Measurements from ENCODE around the gene ALOX15. TPM values are rescaled to one million over a fixed set of nuclear protein-coding genes. Genes with fewer than 3 reads are reported as not detected.

ALOX15 gene
- total RNA-seq, 1 experiment from 2014 or later, result 0.31 TPM

GRCh38 chr17:4617590-4618351 is 23.7 kb downstream of the ALOX15 start:
- H3K27ac Mint-ChIP-seq, result peak overlapping the region in 2 of 3 experiments; percentile 22; a peak in 2 of 7 replicates
- H3K4me1 Mint-ChIP-seq, result peaks cover 11 to 14% of the 10 kb centered on the region in 2 experiments
- Histone ChIP-seq H2AK5ac (ENCODE audit: insufficient read length, low read length) (no peak overlapping the region), H3K18ac (ENCODE audit: insufficient read length, low read depth, low read length) (no peak overlapping the region), H3K56ac (ENCODE audit: insufficient read length, low read depth, low read length) (no peak overlapping the region), H3K79me2 (ENCODE audit: insufficient read depth, low read length) (no peaks in the 10 kb centered on the region), H3K23me2 (ENCODE audit: insufficient read length, low read depth, low read length, poor library complexity, severe bottlenecking) (no peaks in the 10 kb centered on the region), H2BK15ac (ENCODE audit: low read depth, low read length) (no peak overlapping the region), H3K27ac (ENCODE audit: insufficient read length, low read depth, low read length) (no peak overlapping the region), H3K4me1 (ENCODE audit: insufficient read depth, low read length) (no peaks in the 10 kb centered on the region), H3K4me2 (ENCODE audit: insufficient read depth, insufficient read length, low read length) (no peak overlapping the region), H3K79me1 (ENCODE audit: insufficient read depth, low read depth, low read length, poor library complexity, severe bottlenecking) (no peaks in the 10 kb centered on the region), H4K8ac (replicated peaks; ENCODE audit: insufficient read length, low read depth, low read length) (no peak overlapping the region), H3K27me3 (ENCODE audit: insufficient read depth, low read length) (no peaks in the 10 kb centered on the region), H4K20me1 (ENCODE audit: control insufficient read depth, insufficient read depth, insufficient read length) (no peaks in the 10 kb centered on the region), H2BK120ac (ENCODE audit: low read depth, low read length, poor library complexity, severe bottlenecking) (no peak overlapping the region), H3K23ac (ENCODE audit: insufficient read length, low read depth, low read length) (no peak overlapping the region), H3K9ac (ENCODE audit: extremely low read depth, insufficient read length, low read length) (no peak overlapping the region), H2AFZ (ENCODE audit: low read length) (no peak overlapping the region), H2BK12ac (ENCODE audit: insufficient read length, low read depth, low read length) (no peak overlapping the region), H4K91ac (ENCODE audit: insufficient read length, low read depth, low read length) (no peak overlapping the region), H3K9me3 (ENCODE audit: control insufficient read depth, low read depth, low read length) (no peaks in the 10 kb centered on the region), H4K5ac (ENCODE audit: insufficient read length, low read depth, low read length) (no peak overlapping the region), H2BK20ac (ENCODE audit: low read depth, low read length, poor library complexity, severe bottlenecking) (no peak overlapping the region), H3T11ph (ENCODE audit: low read length) (no peak overlapping the region), H3K4ac (ENCODE audit: low read depth, low read length) (no peak overlapping the region), H2BK5ac (ENCODE audit: insufficient read length, low read length) (no peak overlapping the region), H3K14ac (ENCODE audit: insufficient read depth, low read length) (0 out of 2 replicates have a peak overlapping the region, but pooled peaks have one; percentile 11)
- no peaks in the 10 kb centered on the region for H3K36me3 Mint-ChIP-seq (ENCODE audit: insufficient read depth in 1 of 3, low read depth in 3 of 3)
- H3K4me3 Mint-ChIP-seq, result no peak overlapping the region
- no CpG with 5 or more reads among the region's 15 CpGs for WGBS (ENCODE audit: extremely low coverage, insufficient read length, low lambda C conversion rate)
- DNase-seq, result no peak
- H3K27me3 Mint-ChIP-seq (ENCODE audit: low read depth), result peaks cover 2% of the 10 kb centered on the region; the same call in 1 of the 2 replicates
- H3K9me3 Mint-ChIP-seq, result no peaks in the 10 kb centered on the region
- TF ChIP-seq, protein P1, sequence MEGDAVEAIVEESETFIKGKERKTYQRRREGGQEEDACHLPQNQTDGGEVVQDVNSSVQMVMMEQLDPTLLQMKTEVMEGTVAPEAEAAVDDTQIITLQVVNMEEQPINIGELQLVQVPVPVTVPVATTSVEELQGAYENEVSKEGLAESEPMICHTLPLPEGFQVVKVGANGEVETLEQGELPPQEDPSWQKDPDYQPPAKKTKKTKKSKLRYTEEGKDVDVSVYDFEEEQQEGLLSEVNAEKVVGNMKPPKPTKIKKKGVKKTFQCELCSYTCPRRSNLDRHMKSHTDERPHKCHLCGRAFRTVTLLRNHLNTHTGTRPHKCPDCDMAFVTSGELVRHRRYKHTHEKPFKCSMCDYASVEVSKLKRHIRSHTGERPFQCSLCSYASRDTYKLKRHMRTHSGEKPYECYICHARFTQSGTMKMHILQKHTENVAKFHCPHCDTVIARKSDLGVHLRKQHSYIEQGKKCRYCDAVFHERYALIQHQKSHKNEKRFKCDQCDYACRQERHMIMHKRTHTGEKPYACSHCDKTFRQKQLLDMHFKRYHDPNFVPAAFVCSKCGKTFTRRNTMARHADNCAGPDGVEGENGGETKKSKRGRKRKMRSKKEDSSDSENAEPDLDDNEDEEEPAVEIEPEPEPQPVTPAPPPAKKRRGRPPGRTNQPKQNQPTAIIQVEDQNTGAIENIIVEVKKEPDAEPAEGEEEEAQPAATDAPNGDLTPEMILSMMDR (conservative IDR thresholded peaks at IDR 0.05), result no peak
